OCI-LY1 (cell line): ENCODE data around the gene FUBP3.
"Not testable (repeated sequence)": the region's sequence is repeated elsewhere in the genome, so short reads cannot be mapped to it uniquely, and the experiment has no call there.

Source experiments
- H2AFZ ChIP-seq: fragments of 200-600 bp; sonication (generic), shearing (Covaris generic); 2 replicates; pipeline ENCODE4 v1.6.0; 2014; ENCODE audit warnings: antibody characterized with exemption, mild to moderate bottlenecking, low read length
- H3F3A ChIP-seq: fragments of 200-600 bp; sonication (generic), shearing (Covaris generic); 2 replicates; pipeline ENCODE4 v1.6.0; 2014; ENCODE audit warnings: mild to moderate bottlenecking, antibody characterized with exemption, low read length, moderate library complexity; ENCODE audit not compliant: insufficient read depth
- H3K27ac ChIP-seq: fragments of 200-600 bp; sonication (generic); 2 replicates; pipeline ENCODE4 v1.5.1; 2014; ENCODE audit warnings: low read length, mixed run types, mild to moderate bottlenecking, low read depth; ENCODE audit not compliant: poor library complexity, severe bottlenecking
- H3K27me3 ChIP-seq: fragments of 200-600 bp; sonication (generic); 2 replicates; pipeline ENCODE4 v1.6.0; 2014; ENCODE audit warnings: antibody characterized with exemption, mild to moderate bottlenecking, low read length, moderate library complexity; ENCODE audit not compliant: insufficient read depth
- H3K36me3 ChIP-seq: fragments of 200-600 bp; sonication (generic); 2 replicates; pipeline ENCODE4 v1.6.1; 2014; ENCODE audit warnings: mild to moderate bottlenecking, antibody characterized with exemption, low read length, moderate library complexity, mixed read lengths; ENCODE audit not compliant: insufficient read depth
- H3K4me1 ChIP-seq: fragments of 200-600 bp; sonication (generic); 2 replicates; pipeline ENCODE4 v1.5.1; 2014; ENCODE audit warnings: mild to moderate bottlenecking, low read length, moderate library complexity; ENCODE audit not compliant: insufficient read depth, severe bottlenecking
- H3K4me2 ChIP-seq: fragments of 200-600 bp; sonication (generic), shearing (Covaris generic); 2 replicates; pipeline ENCODE4 v1.6.1; 2014; ENCODE audit warnings: low read length
- H3K4me3 ChIP-seq: fragments of 200-600 bp; sonication (generic); 2 replicates; pipeline ENCODE4 v1.5.1; 2014; ENCODE audit warnings: low read length, low read depth, mild to moderate bottlenecking, mixed read lengths; ENCODE audit not compliant: poor library complexity, severe bottlenecking
- H3K79me2 ChIP-seq: fragments of 200-600 bp; shearing (Covaris generic); 2 replicates; pipeline ENCODE4 v1.6.1; 2016; ENCODE audit warnings: mixed run types, low read length, mixed read lengths; ENCODE audit not compliant: insufficient read depth
- H3K9ac ChIP-seq: fragments of 200-600 bp; sonication (generic), shearing (Covaris generic); 2 replicates; pipeline ENCODE4 v1.6.1; 2014; ENCODE audit warnings: mild to moderate bottlenecking, low read length, mixed read lengths
- H3K9me2 ChIP-seq: fragments of 200-600 bp; sonication (generic), shearing (Covaris generic); 2 replicates; pipeline ENCODE4 v1.6.1; 2014; ENCODE audit warnings: low read depth, mild to moderate bottlenecking, low read length, mixed read lengths
- H3K9me3 ChIP-seq: fragments of 200-600 bp; shearing (Covaris generic); 2 replicates; pipeline ENCODE4 v1.6.1; 2014; ENCODE audit warnings: low read length, mixed read lengths
- H4K20me1 ChIP-seq: fragments of 200-600 bp; sonication (generic), shearing (Covaris generic); 2 replicates; pipeline ENCODE4 v1.6.0; 2016; ENCODE audit warnings: mild to moderate bottlenecking, low read length; ENCODE audit not compliant: insufficient read depth
- CTCF ChIP-seq: fragments of 200-600 bp; sonication (generic), shearing (Covaris generic); IDR thresholded peaks from 2 replicates; pipeline ENCODE4 v1.5.1; 2017; ENCODE audit warnings: mild to moderate bottlenecking, antibody characterized with exemption, low read length, moderate library complexity, mixed read lengths
- EZH2 ChIP-seq: fragments of 200-600 bp; sonication (generic), shearing (Covaris generic); IDR thresholded peaks from 2 replicates; pipeline ENCODE4 v1.8.0; 2017; ENCODE audit warnings: borderline replicate concordance, mixed run types, mild to moderate bottlenecking, antibody characterized with exemption, low read length, moderate library complexity, mixed read lengths

The FUBP3 gene

DNA sequence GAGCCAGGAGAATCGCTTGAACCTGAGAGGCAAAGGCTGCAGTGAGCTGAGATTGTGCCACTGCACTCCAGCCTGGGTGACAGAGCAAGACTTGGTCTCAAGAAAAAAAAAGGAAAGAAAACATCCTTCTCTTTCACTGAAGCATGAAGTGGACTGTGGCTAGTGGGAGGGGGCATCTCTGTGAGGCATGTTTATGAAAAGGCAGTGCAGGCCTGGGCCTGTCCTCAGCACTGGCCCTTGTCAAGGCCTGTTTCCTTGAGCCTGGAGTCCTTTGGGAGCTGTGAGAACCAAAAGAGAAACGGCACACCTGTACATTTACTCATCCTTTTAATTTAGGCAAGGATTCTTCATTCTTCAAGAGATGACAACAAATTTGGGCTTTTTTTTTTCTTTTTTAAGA is 18.3 kb upstream of the FUBP3 start:
- TF ChIP-seq CTCF (no peak), EZH2 (no peak)
- H3K27ac ChIP-seq, result no peak overlapping the region
- no peaks in the 10 kb centered on the region; the same call in 1 of the 2 replicates for H3K36me3 ChIP-seq
- no peaks in the 10 kb centered on the region for H3K4me1 ChIP-seq
- peaks cover 2% of the 10 kb centered on the region; the same call in 1 of the 2 replicates for H3K9me3 ChIP-seq
- no peaks in the 10 kb centered on the region for H3K9me2 ChIP-seq
- no peak overlapping the region for H3K9ac ChIP-seq
- H3K79me2 ChIP-seq, result no peaks in the 10 kb centered on the region
- H3F3A ChIP-seq, result no peaks in the 10 kb centered on the region
- H4K20me1 ChIP-seq, result no peaks in the 10 kb centered on the region
- H3K4me3 ChIP-seq, result no peak overlapping the region
- no peak overlapping the region for H3K4me2 ChIP-seq
- no peaks in the 10 kb centered on the region; the same call in 1 of the 2 replicates for H3K27me3 ChIP-seq
- no peak overlapping the region for H2AFZ ChIP-seq

GRCh38 chr9:130562525-130562924 is 16.9 kb upstream of the FUBP3 start:
- not testable (repeated sequence) for H3F3A ChIP-seq, H3K27me3 ChIP-seq, H3K4me2 ChIP-seq, H3K4me1 ChIP-seq, H3K9me3 ChIP-seq, H3K4me3 ChIP-seq, H3K27ac ChIP-seq, H4K20me1 ChIP-seq, H3K36me3 ChIP-seq, H2AFZ ChIP-seq, H3K9me2 ChIP-seq, H3K9ac ChIP-seq, H3K79me2 ChIP-seq

GRCh38 chr9:130563797-130564196 is 15.6 kb upstream of the FUBP3 start:
- peaks cover 2% of the 10 kb centered on the region; the same call in 1 of the 2 replicates for H3K9me3 ChIP-seq
- H3K4me1 ChIP-seq, result no peaks in the 10 kb centered on the region
- H3K9me2 ChIP-seq, result no peaks in the 10 kb centered on the region
- no peaks in the 10 kb centered on the region for H3K79me2 ChIP-seq
- H3K4me3 ChIP-seq, result no peak overlapping the region
- no peaks in the 10 kb centered on the region for H4K20me1 ChIP-seq
- H3K27me3 ChIP-seq, result no peaks in the 10 kb centered on the region; the same call in 1 of the 2 replicates
- H3K27ac ChIP-seq, result no peak overlapping the region
- no peak overlapping the region for H2AFZ ChIP-seq
- TF ChIP-seq EZH2 (no peak), CTCF (no peak)
- no peak overlapping the region for H3K9ac ChIP-seq
- no peaks in the 10 kb centered on the region for H3F3A ChIP-seq
- no peak overlapping the region for H3K4me2 ChIP-seq
- H3K36me3 ChIP-seq, result no peaks in the 10 kb centered on the region; the same call in 1 of the 2 replicates

- H3K79me2 ChIP-seq, result no peaks in the 10 kb centered on the region
- peaks cover 2% of the 10 kb centered on the region; the same call in 1 of the 2 replicates for H3K9me3 ChIP-seq
- H3K4me2 ChIP-seq, result no peak overlapping the region
- no peaks in the 10 kb centered on the region for H4K20me1 ChIP-seq
- no peaks in the 10 kb centered on the region for H3K4me1 ChIP-seq
- no peaks in the 10 kb centered on the region for H3F3A ChIP-seq
- no peak for TF ChIP-seq CTCF
- TF ChIP-seq EZH2, result no peak
- no peak overlapping the region for H3K4me3 ChIP-seq
- H2AFZ ChIP-seq, result no peak overlapping the region
- H3K27me3 ChIP-seq, result no peaks in the 10 kb centered on the region; the same call in 1 of the 2 replicates
- H3K36me3 ChIP-seq, result no peaks in the 10 kb centered on the region; the same call in 1 of the 2 replicates
- no peak overlapping the region for H3K9ac ChIP-seq
- H3K9me2 ChIP-seq, result no peaks in the 10 kb centered on the region
- H3K27ac ChIP-seq, result no peak overlapping the region
Measured at GRCh38 chr9:130565792-130566191, 13.6 kb upstream of the FUBP3 start.
